GM10847 (cell line): ENCODE data around the gene SLC35F1.

Source experiments
- POLR2A ChIP-seq: IDR thresholded peaks from 2 replicates; pipeline ENCODE4 v1.6.1; 2011; ENCODE audit not compliant: insufficient read length; ENCODE audit errors: extremely low read depth

The SLC35F1 gene

DNA sequence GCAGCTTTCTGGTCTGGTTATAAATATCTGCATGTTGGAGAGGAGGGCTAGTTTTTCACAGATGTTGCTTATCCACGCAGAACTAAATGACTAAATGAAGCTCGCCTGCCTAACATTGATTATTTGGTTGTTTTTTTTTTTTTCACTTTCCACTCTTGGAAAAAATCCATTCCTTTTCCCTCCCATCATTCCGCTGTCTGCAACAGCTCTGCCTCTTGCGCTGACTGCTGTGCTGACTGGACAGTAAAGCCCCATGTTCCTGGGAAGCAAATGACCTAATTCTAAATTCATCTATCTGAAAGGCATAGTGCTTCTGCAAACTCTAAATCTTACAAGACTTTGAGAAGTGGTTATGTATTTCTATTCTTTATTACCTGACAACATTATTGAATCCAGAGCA lies 385.5 kb downstream of the SLC35F1 start:
- TF ChIP-seq POLR2A: no peak

DNA sequence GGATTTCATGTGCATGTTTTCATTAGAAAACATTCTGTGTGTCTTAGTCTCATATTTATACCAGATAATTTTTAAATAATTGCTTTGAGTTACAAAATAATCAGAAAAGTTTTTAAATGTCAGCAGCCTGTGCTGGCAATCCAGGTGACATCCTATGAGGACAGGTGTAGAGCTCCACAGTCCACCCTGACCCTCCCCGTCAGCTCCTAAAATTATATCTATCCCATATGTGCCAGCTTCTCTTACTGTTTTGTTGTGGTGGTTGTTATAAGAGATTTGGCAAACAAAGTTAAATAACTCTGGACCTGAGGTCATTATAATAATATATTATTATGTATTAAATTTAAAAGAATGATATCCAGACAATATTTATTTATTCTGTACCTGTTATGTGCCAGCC lies 387.8 kb downstream of the SLC35F1 start:
- TF ChIP-seq POLR2A: no peak

DNA sequence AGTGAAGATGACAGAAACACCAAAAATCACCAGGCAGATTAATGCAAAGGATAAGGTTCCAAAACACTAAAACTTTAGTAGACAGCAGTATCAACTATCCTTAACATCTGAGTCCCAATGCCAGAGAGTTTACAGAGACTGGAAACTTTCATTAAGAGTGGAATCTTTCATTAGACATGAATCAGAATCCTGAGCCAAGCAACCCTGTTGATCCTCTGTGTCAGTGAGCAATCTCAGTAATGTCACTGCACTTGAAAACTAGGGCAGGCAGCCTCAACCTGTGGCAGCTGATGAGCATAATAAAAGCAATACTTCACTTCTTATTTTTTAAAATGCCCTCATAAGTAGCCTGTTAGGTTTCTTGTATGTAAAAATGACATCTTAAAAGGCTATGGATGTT lies 388.3 kb downstream of the SLC35F1 start:
- TF ChIP-seq POLR2A: no peak

DNA sequence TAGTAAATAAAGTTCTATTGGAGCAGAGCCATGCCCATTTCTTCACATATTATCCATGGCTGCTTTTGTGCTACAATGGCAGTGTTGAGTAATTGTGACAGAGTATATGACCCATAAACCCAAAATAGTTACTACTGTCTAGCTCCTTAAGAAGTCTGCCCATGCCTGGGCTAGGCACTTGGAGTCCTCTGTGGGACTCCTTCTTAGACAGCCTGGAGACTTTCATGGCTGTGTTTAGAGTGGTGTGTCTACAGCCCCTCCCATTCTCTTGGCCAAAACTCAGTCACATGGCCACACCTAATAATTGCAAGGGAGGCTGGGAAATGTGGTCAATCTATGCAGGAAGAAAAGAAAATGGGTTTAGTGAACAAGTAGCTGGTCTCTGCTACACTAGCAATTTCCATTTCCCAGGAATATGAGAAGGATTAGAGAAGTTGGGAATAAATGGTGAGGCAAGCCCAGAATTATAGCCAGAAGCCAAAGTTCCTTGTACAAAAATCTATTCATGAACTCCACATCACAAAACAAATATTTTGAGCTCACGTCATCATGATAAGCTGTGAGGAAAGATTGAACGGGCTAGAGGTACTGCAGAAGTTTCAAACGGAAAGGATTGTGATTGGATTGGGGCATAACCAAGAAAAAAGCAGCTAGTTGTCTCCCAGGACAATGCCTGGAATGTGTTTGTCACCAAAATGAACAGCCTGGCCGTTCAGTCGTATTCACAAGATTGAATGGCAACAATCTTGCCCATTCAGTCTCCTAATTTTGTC lies 389.3 kb downstream of the SLC35F1 start:
- TF ChIP-seq POLR2A: no peak

DNA sequence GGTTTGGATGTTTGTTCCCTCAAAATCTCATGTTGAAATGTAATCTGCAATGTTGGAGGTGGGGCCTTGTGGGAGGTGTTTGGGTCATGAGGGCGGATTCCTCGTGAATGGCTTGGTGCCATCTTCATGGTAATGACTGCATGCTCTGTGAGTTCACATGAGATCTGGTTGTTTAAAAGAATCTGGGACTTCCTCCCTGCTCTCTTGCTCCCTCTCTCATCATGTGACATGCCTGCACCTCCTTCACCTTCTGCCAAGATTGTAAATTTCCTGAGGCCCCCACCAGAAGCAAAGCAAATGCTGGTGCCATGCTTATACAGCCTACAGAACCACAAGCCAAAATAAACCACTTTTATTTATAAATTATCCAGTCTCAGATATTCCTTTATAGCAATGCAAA lies 390.8 kb downstream of the SLC35F1 start:
- TF ChIP-seq POLR2A: no peak

DNA sequence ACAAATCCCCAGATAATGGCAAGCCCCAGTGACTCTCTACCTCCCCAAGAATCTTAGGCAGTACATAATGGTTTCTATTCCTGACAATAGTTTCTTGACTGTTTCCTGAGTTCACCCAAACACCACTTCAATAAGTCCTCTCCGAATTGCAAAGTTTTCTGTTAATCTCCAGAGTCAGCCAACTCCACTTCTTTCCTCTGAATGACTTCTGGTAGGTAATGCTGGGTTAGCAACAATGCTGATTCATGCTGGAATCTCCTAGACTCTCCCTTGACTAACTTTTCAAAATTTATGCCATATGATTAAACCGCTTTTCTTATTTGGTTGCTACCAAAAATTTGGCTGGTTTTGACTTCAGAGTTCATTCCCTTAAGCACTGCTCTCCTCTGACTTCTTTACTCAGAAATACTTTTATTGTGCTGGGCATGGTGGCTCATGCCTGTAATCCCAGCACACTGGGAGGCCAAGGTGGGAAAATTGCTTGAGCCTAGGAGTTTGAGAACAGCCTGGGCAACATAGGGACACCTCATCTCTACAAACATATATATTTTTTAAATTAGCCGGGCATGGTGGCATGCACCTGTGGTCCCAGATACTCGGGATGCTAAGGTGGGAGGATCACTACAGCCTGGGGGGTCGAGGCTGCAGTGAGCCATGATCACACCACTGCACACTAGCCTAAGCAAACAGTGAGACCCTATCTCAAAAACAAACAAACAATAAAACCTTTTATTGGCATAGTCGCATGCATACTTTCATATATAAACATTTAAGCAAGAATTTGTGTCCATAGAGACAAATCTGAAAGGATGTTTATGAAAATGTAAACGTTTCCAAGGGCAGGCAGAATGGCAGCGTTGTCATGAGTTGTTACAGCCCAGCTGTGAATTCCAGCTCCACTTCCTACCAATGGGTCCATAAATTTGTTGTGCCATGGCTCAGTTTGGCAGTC lies 391.7 kb downstream of the SLC35F1 start:
- no peak for TF ChIP-seq POLR2A

DNA sequence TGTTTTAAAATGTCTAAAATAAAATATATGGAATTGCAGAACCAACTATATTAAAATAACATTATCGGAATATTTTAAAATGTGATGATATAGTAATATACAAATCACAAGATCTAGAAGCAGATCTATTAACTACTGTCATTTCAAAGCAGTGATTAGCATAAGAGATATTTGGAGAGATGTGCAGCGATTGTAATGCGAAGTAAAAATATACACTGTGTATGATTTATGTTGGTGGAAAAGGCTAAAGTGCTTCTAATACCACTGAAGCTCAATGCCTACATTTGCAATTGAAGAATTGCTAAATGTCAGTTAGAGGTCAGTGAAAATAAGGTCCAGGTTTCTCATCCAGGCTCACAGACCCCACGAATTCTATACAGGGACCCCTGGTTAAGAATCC lies 392.4 kb downstream of the SLC35F1 start:
- no peak for TF ChIP-seq POLR2A

DNA sequence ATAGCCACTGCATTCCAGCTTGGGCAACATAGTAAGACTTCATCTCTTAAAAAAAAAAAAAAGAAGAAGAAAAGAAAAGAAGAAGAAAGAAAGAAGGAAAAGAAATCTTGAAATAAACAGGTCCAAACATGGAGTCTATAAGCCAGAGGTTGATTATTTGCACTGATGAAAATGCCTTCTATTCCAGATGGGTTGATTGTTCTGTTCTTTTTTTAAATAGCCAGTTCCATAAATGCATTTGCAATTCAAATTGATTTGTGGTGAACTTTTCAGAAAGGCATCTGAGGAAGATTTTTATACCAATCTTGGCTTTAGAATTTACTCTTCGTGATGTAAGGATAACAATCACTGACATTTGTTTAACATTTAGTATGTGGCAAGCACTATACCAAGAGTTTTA lies 397.3 kb downstream of the SLC35F1 start:
- no peak for TF ChIP-seq POLR2A

DNA sequence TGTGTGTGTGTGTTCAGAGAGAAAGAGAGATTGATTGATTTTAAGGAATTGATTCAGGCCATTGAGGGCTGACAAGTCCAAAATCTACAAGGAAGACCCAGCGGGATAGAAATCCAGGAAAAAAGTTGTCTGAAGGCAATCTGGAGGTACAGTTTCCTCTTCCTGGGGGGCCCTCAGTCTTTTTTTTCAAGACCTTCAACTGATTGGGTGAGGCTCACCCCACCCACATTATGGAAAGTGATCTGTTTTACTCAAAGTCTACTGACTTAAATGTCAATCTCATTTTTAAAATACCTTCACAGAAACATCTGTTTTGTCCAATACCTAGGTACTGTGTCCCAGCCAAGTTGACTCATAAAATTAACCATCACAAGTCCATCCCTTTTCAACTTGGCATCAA lies 398.0 kb downstream of the SLC35F1 start:
- no peak for TF ChIP-seq POLR2A

DNA sequence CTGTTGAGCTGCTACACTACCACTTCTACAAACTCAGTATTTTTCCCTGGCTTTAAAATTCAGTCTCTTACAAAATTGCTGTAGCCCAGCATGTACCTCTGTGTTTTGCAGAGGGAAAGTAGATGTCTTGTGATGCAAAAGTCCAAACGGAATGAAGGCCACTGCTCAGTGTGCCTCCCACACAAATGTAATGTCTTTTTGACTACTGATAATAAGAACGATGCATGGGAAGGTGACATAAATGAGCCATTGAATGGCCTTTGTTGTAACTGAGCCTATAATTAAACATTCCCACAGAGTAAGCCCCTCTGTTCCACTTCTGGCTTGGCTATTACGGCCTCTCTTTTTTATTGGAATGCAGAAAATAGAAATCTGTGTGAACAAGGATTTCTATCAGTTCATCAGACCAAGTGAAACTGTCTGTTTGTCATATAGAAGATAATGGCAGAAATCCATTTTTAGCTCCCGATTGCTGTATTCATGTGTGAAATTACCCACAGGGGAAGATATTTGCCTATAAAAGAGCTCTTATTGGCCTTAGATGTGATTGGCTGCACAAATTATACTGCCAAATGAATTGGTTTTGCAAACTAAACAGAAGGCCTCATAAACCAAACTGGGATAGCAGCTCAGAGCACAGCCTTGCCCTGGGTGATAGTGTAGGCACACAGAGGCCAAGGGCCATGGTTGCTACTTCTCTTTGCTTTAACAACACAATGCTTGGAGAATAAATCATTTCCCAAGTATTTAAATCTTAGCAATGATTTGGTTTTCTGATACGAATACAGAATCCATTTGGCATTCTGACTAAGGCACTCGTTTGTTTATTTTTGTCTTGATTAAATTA lies 399.6 kb downstream of the SLC35F1 start:
- no peak for TF ChIP-seq POLR2A

DNA sequence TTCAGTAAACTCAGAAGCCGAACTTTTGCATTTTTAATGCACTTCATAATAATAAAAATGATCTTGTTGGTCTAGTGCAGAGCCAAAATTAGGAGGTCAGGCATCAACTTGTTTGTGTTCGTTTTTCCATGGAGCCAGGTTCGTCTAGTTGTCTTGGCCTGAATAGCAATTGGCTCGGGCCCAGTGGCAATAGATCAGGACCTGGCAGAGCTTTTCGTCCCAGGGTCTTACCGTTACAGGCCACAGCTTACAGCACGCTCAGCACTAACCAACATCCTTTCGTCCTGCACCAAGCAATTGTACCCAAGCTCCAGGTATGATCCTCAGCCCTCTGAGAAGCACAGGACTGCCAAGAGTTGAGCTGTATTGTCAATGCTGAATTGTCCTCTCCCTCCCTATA lies 400.5 kb downstream of the SLC35F1 start:
- TF ChIP-seq POLR2A: no peak

DNA sequence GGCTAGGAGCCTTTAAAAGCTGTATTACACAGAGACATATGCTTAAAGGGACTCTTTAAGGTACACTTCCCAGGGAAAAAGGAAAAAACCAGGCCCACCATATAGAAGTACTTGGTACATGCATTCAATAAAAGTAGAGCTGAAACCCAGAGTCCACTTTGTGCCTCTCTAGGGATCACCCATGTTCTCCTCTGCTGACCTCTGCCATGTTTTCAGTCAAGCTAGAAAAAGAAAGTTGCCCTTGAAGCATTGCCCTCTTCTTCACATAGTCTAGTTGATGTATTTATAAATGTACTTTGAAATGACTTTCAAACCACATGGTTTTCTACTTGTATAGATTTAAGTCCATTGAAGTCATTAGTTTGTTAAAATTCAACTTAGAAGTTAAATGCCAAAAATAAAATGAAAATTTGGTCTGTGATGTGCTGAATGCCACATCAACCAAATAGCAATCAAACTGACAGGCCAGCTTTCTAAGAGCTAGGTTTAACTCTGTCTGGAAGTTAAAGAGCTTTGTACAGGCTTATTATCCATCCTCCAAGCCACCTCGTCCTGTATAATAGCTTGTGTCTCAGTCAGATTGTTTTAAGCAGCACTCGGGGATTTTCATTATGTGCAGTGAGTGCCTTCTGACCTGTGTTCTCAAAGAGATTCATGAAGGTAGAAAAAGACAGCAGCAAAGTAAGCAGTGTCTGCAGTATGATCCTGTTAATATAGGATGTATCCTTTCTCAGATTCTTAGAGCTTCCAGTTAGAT lies 402.5 kb downstream of the SLC35F1 start:
- no peak for TF ChIP-seq POLR2A

DNA sequence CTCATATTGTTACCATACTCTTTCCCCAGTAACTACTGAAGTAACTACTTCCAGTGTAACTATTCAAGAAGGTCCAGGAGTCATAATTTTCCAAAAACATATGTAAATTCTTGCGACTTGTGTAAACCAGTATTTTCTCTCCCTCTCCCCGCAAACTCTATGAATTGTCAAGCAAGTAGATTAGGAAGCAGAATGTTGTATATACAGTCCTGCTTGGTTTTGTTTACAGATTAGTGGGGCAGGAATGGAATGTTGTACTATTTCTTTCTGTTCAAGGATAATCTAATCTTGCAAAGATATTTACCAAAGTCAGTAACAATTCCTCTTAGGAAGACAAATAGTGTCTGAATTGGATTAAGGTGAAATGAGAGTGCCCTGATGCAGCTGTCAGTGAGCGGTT lies 406.1 kb downstream of the SLC35F1 start:
- TF ChIP-seq POLR2A: no peak

DNA sequence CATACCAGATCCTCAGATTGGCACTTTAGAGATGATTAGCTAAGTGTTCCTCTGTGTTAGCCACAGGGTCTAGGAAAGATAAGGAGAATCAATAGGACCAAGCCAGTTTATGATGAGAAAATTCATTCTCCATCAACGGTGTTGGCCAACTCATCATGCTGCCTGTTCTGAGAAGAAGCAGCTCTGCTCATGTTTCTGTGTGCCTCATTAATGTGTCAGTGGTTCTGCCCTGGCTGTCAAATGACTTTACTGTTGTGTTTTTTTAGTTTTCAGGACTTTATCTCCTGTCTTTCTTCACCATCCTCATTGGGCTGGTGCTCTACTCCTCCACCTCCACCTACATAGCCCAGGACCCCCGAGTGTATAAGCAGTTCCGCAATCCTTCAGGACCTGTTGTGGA lies 406.7 kb downstream of the SLC35F1 start:
- no peak for TF ChIP-seq POLR2A
